Measurements from ENCODE around the gene CUL1.

Gene CUL1

GRCh38 chr7:148720472-148720871 is 21.8 kb downstream of the CUL1 start:
- no peak for TF ChIP-seq CTCF (IDR thresholded peaks at IDR 0.05)
- no peak overlapping the region for H3K27ac ChIP-seq

- TF ChIP-seq ZFX (IDR thresholded peaks at IDR 0.05; ENCODE audit: borderline replicate concordance) = no peak
- no peak for TF ChIP-seq CTCF (IDR thresholded peaks at IDR 0.05)
- no peak overlapping the region for H3K27ac ChIP-seq
Measured at GRCh38 chr7:148721390-148721789, 22.7 kb downstream of the CUL1 start.

- no peak overlapping the region for H3K27ac ChIP-seq
- TF ChIP-seq ZFX (IDR thresholded peaks at IDR 0.05; ENCODE audit: borderline replicate concordance) = no peak
- no peak for TF ChIP-seq CTCF (IDR thresholded peaks at IDR 0.05)
Measured at GRCh38 chr7:148722340-148723165, 23.9 kb downstream of the CUL1 start.

- no peak for TF ChIP-seq CTCF (IDR thresholded peaks at IDR 0.05)
- TF ChIP-seq ZFX (IDR thresholded peaks at IDR 0.05; ENCODE audit: borderline replicate concordance) = no peak
- H3K27ac ChIP-seq = no peak overlapping the region
Measured at GRCh38 chr7:148723166-148723559, 24.5 kb downstream of the CUL1 start.

- TF ChIP-seq ZFX (IDR thresholded peaks at IDR 0.05; ENCODE audit: borderline replicate concordance) = no peak
- TF ChIP-seq CTCF (IDR thresholded peaks at IDR 0.05) = no peak
Measured at GRCh38 chr7:148723846-148724245, 25.1 kb downstream of the CUL1 start.

GRCh38 chr7:148726385-148726784 is 27.7 kb downstream of the CUL1 start:
- TF ChIP-seq CTCF (IDR thresholded peaks at IDR 0.05) (no peak), ZFX (IDR thresholded peaks at IDR 0.05; ENCODE audit: borderline replicate concordance) (no peak)
- no peak overlapping the region for H3K27ac ChIP-seq

More at GRCh38 chr7:148723846-148724245, 25.1 kb downstream of the CUL1 start:
- H3K27ac ChIP-seq = no peak overlapping the region

GRCh38 chr7:148727501-148728278 is 29.0 kb downstream of the CUL1 start:
- no peak overlapping the region for H3K27ac ChIP-seq
- TF ChIP-seq ZFX (IDR thresholded peaks at IDR 0.05; ENCODE audit: borderline replicate concordance) (no peak), CTCF (IDR thresholded peaks at IDR 0.05) (no peak)
